Coronary artery (tissue), 2 donors: ENCODE results near the gene ATP9B.

ENCODE experiments used
- DNase-seq: peaks from one replicate; pipeline ENCODE4 v3.0.0-alpha.2; 2017; ENCODE audit warnings: low spot score
- H3K27ac ChIP-seq, 2 donors: fragments of 200-600 bp; sonication (generic); one replicate each; pipeline ENCODE4 v1.5.1; 2016 to 2019
- H3K4me3 ChIP-seq: fragments of 200-600 bp; sonication (generic); 2 replicates; pipeline ENCODE4 v1.5.1; 2016; ENCODE audit warnings: mild to moderate bottlenecking, moderate library complexity
- CTCF ChIP-seq: fragments of 200-600 bp; sonication (generic); IDR thresholded peaks from one replicate; pipeline ENCODE4 v1.5.1; 2019; ENCODE audit warnings: antibody characterized with exemption

ATP9B gene

DNA sequence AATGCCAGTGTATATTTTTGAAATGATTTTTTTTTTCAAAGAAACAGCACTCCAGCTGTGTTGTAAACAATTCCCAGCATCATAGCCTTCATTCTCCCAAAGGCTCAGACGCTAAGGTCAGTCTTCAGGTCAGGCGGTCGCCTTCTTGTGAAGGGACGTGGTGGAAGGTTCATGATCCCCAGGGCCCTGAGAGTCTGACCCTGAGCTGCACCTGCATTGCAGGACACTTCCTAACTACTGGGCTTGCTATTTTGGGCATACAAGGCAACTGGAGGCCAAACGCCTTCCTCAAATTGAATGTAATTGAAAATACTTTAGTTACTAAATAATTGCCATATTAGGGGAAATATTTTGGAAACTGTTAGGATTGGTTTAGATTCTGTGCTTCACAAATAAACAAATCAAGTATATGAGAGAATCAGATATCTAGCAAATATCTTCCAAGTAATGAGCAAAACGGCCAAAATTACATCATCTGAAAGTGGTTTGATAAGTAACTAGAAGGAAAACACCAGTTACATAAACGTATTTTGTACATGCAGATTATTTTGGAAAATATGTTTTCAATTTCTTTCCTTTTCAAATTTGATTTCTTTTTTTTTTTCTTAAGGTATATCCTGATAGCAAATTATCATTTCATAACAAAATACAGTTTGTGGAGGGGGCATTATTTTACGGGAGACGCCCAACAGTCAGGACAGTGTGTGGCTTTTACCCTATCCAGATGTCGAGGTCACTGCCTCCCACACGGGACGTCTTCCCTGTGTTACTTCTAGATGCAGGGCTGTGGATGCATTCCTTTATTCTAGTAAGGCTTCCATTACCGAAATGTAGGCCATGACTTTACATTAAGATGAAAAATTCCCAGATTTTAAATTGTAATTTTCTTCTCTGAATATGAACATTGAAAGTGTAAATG is 136.0 kb downstream of the ATP9B start:
- Histone ChIP-seq H3K4me3 (no peak overlapping the region), H3K27ac (no peak overlapping the region)
- TF ChIP-seq CTCF, result no peak
- DNase-seq, result no peak

DNA sequence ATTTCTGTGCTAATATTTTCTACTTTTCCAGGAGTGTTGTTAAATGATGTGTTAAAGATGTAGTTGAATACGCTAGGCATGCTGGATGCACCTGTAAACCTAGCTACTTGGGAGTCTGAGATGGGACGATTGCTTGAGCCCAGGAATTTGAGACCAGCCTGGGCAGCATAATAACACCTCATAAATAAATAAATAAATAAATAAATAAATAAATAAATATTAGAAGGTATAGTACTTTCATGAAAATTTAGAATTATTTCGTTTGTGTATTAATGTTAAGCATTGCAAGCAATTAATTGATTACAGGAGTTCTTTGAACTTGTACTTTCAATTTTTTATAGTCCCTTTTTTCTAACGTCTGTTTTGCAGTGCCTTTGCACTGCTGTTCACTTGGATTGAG is 137.2 kb downstream of the ATP9B start:
- H3K4me3 ChIP-seq, result no peak overlapping the region
- no peak for TF ChIP-seq CTCF
- DNase-seq, result no peak
- H3K27ac ChIP-seq, result no peak overlapping the region

- no peak for TF ChIP-seq CTCF
- Histone ChIP-seq H3K27ac (no peak overlapping the region), H3K4me3 (no peak overlapping the region)
- DNase-seq, result no peak
These were observed 139.7 kb downstream of the ATP9B start for GRCh38 chr18:79208906-79209305.

DNA sequence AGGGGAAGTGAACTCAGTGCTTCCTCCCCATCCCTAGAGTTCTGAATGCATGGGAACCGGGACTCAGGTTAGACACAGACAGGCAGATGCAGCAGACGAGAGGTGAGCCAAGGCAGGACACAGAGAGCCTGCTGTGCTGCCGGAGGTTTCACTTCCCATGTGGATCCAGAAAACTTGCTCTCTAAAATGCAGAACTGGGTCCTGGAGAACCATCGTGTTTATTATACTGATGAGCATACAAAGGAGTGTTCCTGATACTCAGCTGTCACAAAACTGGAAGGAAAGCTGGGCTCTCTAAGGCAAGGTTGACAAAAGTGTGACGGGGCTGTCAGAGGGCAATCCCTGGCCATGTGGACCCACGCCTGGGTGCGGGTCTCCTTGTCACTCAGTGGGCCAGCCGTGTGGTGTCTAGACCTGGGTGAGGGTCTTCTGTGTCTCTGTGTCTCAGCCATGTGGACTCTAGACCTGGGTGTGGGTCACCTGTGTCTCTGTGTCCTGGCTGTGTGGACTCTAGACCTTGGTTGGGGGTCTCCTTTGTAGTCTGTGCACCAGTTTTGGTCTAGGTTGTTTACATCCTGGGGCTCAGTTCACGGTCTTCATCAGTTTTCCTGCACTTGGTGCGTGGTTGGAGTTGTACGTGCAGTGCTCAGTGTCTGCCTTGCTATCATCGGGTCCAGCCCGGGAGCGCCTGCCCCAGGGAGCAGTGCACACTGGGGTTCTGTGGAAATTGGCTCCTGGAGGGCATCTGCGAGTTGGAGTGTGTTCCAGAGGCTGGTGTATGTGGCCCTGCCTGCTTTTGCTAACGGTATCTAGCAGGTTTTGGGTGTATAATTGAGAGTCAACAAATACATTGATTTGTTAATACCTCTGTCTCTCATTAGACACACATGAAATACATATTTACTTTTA is 141.1 kb downstream of the ATP9B start:
- TF ChIP-seq CTCF, result no peak
- Histone ChIP-seq H3K4me3 (no peak overlapping the region), H3K27ac (no peak overlapping the region)
- no peak for DNase-seq

DNA sequence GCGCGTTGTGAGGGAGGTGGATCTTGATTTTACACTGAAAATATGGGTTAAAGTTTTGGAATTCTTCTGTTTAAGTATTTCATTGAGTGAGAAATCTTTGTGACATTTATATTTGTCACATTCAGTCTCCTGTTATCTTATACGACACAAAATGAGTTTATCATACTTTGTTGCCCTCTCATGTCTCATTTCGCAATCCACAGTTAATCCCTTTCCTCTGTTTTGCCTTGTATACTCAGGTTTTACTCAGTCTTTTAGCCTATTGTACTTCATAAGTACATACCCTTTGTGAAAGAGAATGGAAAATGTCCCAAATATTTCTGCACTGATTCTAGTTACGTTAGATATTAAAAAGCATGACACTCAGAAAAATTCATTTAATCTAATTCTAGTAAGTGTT is 142.7 kb downstream of the ATP9B start:
- DNase-seq, result no peak
- Histone ChIP-seq H3K4me3 (no peak overlapping the region), H3K27ac (no peak overlapping the region)
- no peak for TF ChIP-seq CTCF

DNA sequence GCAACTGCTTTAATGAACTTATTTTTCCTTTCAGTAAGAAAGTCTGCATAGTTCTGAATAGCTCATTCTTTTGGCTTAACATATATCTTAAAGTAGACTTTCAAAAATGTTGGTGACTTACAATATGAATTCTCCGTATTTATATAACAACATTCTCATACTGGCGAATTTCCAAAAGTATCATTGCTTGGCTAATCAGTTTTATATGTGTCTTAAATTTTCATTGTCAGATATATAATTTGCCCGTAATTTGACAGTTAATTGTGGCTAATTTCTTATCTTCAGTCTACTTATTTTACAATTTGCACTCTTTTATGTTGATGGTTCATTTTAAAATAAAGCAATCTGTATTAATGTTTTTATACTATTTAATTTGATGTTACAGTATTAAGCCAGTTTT is 144.9 kb downstream of the ATP9B start:
- no peak for DNase-seq
- Histone ChIP-seq H3K27ac (no peak overlapping the region), H3K4me3 (no peak overlapping the region)
- no peak for TF ChIP-seq CTCF
